GM21786 (cell line): ENCODE results near the gene CDC42EP1.
"Not testable (repeated sequence)": the region's sequence is repeated elsewhere in the genome, so short reads cannot be mapped to it uniquely, and the experiment has no call there.

Experiments
- ATAC-seq: cut with Tn5 transposase; IDR thresholded peaks from one replicate; pipeline ENCODE4 v1.9.1; 2021; ENCODE audit not compliant: unreplicated experiment

CDC42EP1 gene

GRCh38 chr22:37533995-37534394, 26.3 kb upstream of the CDC42EP1 start:
- no peak for ATAC-seq

- no peak for ATAC-seq
Measured at GRCh38 chr22:37534445-37534844, 25.8 kb upstream of the CDC42EP1 start.

GRCh38 chr22:37535159-37535558, 25.1 kb upstream of the CDC42EP1 start:
- ATAC-seq, result no peak

- peak; percentile 69 for ATAC-seq
Measured at GRCh38 chr22:37538590-37539357, 21.5 kb upstream of the CDC42EP1 start.

- not testable (repeated sequence) for ATAC-seq
Measured at GRCh38 chr22:37539790-37540189, 20.5 kb upstream of the CDC42EP1 start.

- ATAC-seq, result not testable (repeated sequence)
Measured at GRCh38 chr22:37542416-37542815, 17.9 kb upstream of the CDC42EP1 start.

GRCh38 chr22:37542959-37543358, 17.3 kb upstream of the CDC42EP1 start:
- ATAC-seq, result no peak

GRCh38 chr22:37544955-37545702, 15.2 kb upstream of the CDC42EP1 start:
- no peak for ATAC-seq

GRCh38 chr22:37545703-37546436, 14.4 kb upstream of the CDC42EP1 start:
- no peak for ATAC-seq

GRCh38 chr22:37546437-37547250, 13.6 kb upstream of the CDC42EP1 start:
- ATAC-seq, result no peak

- no peak for ATAC-seq
Measured at GRCh38 chr22:37547251-37547741, 13.0 kb upstream of the CDC42EP1 start.

- no peak for ATAC-seq
Measured at GRCh38 chr22:37549704-37550059, 10.6 kb upstream of the CDC42EP1 start.

- ATAC-seq, result not testable (repeated sequence)
Measured at GRCh38 chr22:37550921-37551320, 9.4 kb upstream of the CDC42EP1 start.

- no peak for ATAC-seq
Measured at GRCh38 chr22:37551981-37552380, 8.3 kb upstream of the CDC42EP1 start.

- no peak for ATAC-seq
Measured at GRCh38 chr22:37552524-37553163, 7.6 kb upstream of the CDC42EP1 start.

- ATAC-seq, result no peak
Measured at GRCh38 chr22:37553725-37554124, 6.6 kb upstream of the CDC42EP1 start.

- no peak for ATAC-seq
Measured at GRCh38 chr22:37555029-37555428, 5.3 kb upstream of the CDC42EP1 start.

GRCh38 chr22:37556710-37557109, 3.6 kb upstream of the CDC42EP1 start:
- ATAC-seq, result no peak

- ATAC-seq, result no peak
Measured at GRCh38 chr22:37557321-37558001, 2.8 kb upstream of the CDC42EP1 start.

GRCh38 chr22:37558815-37559214, 1.5 kb upstream of the CDC42EP1 start:
- ATAC-seq, result no peak
